HG03108 (cell line): ENCODE data around the gene EIF4E1B.

ENCODE experiments used
- ATAC-seq: cut with Tn5 transposase; IDR thresholded peaks from one replicate; pipeline ENCODE4 v1.9.1; 2021; ENCODE audit warnings: moderate library complexity; ENCODE audit not compliant: unreplicated experiment

Gene EIF4E1B

GRCh38 chr5:176625966-176626875 is 4.3 kb upstream of the EIF4E1B start:
- ATAC-seq: no peak

GRCh38 chr5:176626876-176627236 is 3.6 kb upstream of the EIF4E1B start:
- ATAC-seq: no peak

- ATAC-seq: no peak
These were observed 2.9 kb upstream of the EIF4E1B start for GRCh38 chr5:176627582-176627981.

- no peak for ATAC-seq
These were observed 1.9 kb upstream of the EIF4E1B start for GRCh38 chr5:176628406-176629228.

- no peak for ATAC-seq
These were observed 1.1 kb upstream of the EIF4E1B start for GRCh38 chr5:176629317-176629852.

GRCh38 chr5:176630681-176631222 is 277 bp downstream of the EIF4E1B start:
- no peak for ATAC-seq

- no peak for ATAC-seq
These were observed 1.1 kb downstream of the EIF4E1B start for GRCh38 chr5:176631383-176632200.

- no peak for ATAC-seq
These were observed 2.3 kb downstream of the EIF4E1B start for GRCh38 chr5:176632745-176633144.

GRCh38 chr5:176633598-176633997 is 3.1 kb downstream of the EIF4E1B start:
- no peak for ATAC-seq

- ATAC-seq: no peak
These were observed 6.0 kb downstream of the EIF4E1B start for GRCh38 chr5:176636426-176636825.

GRCh38 chr5:176637556-176637955 is 7.1 kb downstream of the EIF4E1B start:
- no peak for ATAC-seq

GRCh38 chr5:176638437-176638836 is 8.0 kb downstream of the EIF4E1B start:
- ATAC-seq: no peak

- ATAC-seq: no peak
These were observed 8.7 kb downstream of the EIF4E1B start for GRCh38 chr5:176639208-176639607.

- no peak for ATAC-seq
These were observed 9.5 kb downstream of the EIF4E1B start for GRCh38 chr5:176639981-176640380.

- ATAC-seq: no peak
These were observed 10.1 kb downstream of the EIF4E1B start for GRCh38 chr5:176640616-176641015.

GRCh38 chr5:176642675-176643490 is 12.4 kb downstream of the EIF4E1B start:
- no peak for ATAC-seq

- no peak for ATAC-seq
These were observed 13.2 kb downstream of the EIF4E1B start for GRCh38 chr5:176643491-176644219.

GRCh38 chr5:176644294-176644693 is 13.8 kb downstream of the EIF4E1B start:
- no peak for ATAC-seq
